Measurements from ENCODE around the gene CIAO1. TPM values are rescaled to one million over a fixed set of nuclear protein-coding genes. Genes with fewer than 3 reads are reported as not detected.

Gene CIAO1
- total RNA-seq, 1 donor = 126 TPM

- H3K27me3 ChIP-seq (ENCODE audit: insufficient read depth, low read length) = no peaks in the 10 kb centered on the region
- no peaks in the 10 kb centered on the region for H4K20me1 ChIP-seq (ENCODE audit: insufficient read depth, low read length)
- no peaks in the 10 kb centered on the region for H3K79me2 ChIP-seq (ENCODE audit: insufficient read depth, low read length)
- H3K4me3 ChIP-seq (ENCODE audit: insufficient read depth, low read length) = no peak overlapping the region
- no peak overlapping the region for H3K27ac ChIP-seq (ENCODE audit: low read depth, low read length)
- TF ChIP-seq, protein P1, sequence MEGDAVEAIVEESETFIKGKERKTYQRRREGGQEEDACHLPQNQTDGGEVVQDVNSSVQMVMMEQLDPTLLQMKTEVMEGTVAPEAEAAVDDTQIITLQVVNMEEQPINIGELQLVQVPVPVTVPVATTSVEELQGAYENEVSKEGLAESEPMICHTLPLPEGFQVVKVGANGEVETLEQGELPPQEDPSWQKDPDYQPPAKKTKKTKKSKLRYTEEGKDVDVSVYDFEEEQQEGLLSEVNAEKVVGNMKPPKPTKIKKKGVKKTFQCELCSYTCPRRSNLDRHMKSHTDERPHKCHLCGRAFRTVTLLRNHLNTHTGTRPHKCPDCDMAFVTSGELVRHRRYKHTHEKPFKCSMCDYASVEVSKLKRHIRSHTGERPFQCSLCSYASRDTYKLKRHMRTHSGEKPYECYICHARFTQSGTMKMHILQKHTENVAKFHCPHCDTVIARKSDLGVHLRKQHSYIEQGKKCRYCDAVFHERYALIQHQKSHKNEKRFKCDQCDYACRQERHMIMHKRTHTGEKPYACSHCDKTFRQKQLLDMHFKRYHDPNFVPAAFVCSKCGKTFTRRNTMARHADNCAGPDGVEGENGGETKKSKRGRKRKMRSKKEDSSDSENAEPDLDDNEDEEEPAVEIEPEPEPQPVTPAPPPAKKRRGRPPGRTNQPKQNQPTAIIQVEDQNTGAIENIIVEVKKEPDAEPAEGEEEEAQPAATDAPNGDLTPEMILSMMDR (IDR thresholded peaks at IDR 0.05; ENCODE audit: extremely low read depth, low read depth, low read length) = no peak
- no peak overlapping the region for H3K4me2 ChIP-seq (ENCODE audit: insufficient read depth, low read length)
- H2AFZ ChIP-seq (ENCODE audit: low read length) = no peak overlapping the region
- H3K9me3 ChIP-seq (ENCODE audit: low read depth, low read length) = no peaks in the 10 kb centered on the region
- no peaks in the 10 kb centered on the region for H3K36me3 ChIP-seq (ENCODE audit: insufficient read depth, low read length)
- no peak for DNase-seq (ENCODE audit: insufficient read length, low spot score, missing footprints)
- no peaks in the 10 kb centered on the region for H3K4me1 ChIP-seq (ENCODE audit: insufficient read depth, low read length)
These were observed 41.0 kb upstream of the CIAO1 start for GRCh38 chr2:96225016-96225533.

GRCh38 chr2:96231316-96231715 lies 34.7 kb upstream of the CIAO1 start:
- Histone ChIP-seq H2AFZ (ENCODE audit: low read length) (no peak overlapping the region), H3K27me3 (ENCODE audit: insufficient read depth, low read length) (no peaks in the 10 kb centered on the region)
- TF ChIP-seq, protein P1 (IDR thresholded peaks at IDR 0.05; ENCODE audit: extremely low read depth, low read depth, low read length) = no peak

GRCh38 chr2:96233436-96233835 lies 32.6 kb upstream of the CIAO1 start:
- Histone ChIP-seq H4K20me1 (ENCODE audit: insufficient read depth, low read length) (peaks cover 3% of the 10 kb centered on the region), H3K4me3 (ENCODE audit: insufficient read depth, low read length) (no peak overlapping the region), H3K27ac (ENCODE audit: low read depth, low read length) (no peak overlapping the region), H2AFZ (ENCODE audit: low read length) (no peak overlapping the region), H3K36me3 (ENCODE audit: insufficient read depth, low read length) (no peaks in the 10 kb centered on the region), H3K4me1 (ENCODE audit: insufficient read depth, low read length) (no peaks in the 10 kb centered on the region), H3K79me2 (ENCODE audit: insufficient read depth, low read length) (peaks cover 3% of the 10 kb centered on the region), H3K9me3 (ENCODE audit: low read depth, low read length) (no peaks in the 10 kb centered on the region), H3K27me3 (ENCODE audit: insufficient read depth, low read length) (no peaks in the 10 kb centered on the region), H3K4me2 (ENCODE audit: insufficient read depth, low read length) (no peak overlapping the region)
- TF ChIP-seq, protein P1 (IDR thresholded peaks at IDR 0.05; ENCODE audit: extremely low read depth, low read depth, low read length) = no peak
- DNase-seq (ENCODE audit: insufficient read length, low spot score, missing footprints) = no peak

More at GRCh38 chr2:96231316-96231715, 34.7 kb upstream of the CIAO1 start:
- H3K4me1 ChIP-seq (ENCODE audit: insufficient read depth, low read length) = no peaks in the 10 kb centered on the region
- H3K4me3 ChIP-seq (ENCODE audit: insufficient read depth, low read length) = no peak overlapping the region
- no peak overlapping the region for H3K27ac ChIP-seq (ENCODE audit: low read depth, low read length)
- peaks cover 3% of the 10 kb centered on the region for H4K20me1 ChIP-seq (ENCODE audit: insufficient read depth, low read length)
- peaks cover 3% of the 10 kb centered on the region for H3K79me2 ChIP-seq (ENCODE audit: insufficient read depth, low read length)
- H3K9me3 ChIP-seq (ENCODE audit: low read depth, low read length) = no peaks in the 10 kb centered on the region
- no peak for DNase-seq (ENCODE audit: insufficient read length, low spot score, missing footprints)
- no peaks in the 10 kb centered on the region for H3K36me3 ChIP-seq (ENCODE audit: insufficient read depth, low read length)
- no peak overlapping the region for H3K4me2 ChIP-seq (ENCODE audit: insufficient read depth, low read length)

DNA sequence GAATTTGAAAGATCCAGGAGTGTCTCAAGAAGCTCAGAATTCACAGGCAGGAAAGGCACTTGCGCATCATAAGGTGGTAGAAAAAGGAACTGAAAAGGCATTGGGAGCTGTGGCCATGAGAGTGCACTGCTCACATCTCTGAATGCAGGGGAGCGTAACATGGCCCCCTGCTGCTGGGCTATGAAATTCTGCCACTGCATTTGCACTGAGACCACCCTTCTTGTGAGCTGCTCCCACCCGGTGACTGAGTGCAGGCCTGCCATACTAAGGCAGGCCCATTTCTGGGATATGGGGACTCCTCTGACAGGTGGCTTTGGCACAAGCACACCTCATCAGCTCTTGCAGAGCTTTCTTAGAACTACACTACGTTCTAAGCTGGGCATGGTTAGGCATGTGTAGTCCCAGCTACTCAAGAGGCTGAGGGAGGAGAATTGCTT lies 32.1 kb upstream of the CIAO1 start:
- TF ChIP-seq, protein P1 (IDR thresholded peaks at IDR 0.05; ENCODE audit: extremely low read depth, low read depth, low read length) = no peak
- no peak overlapping the region for H3K4me3 ChIP-seq (ENCODE audit: insufficient read depth, low read length)
- H3K79me2 ChIP-seq (ENCODE audit: insufficient read depth, low read length) = peaks cover 3% of the 10 kb centered on the region
- DNase-seq (ENCODE audit: insufficient read length, low spot score, missing footprints) = peak; percentile 14
- no peaks in the 10 kb centered on the region for H3K4me1 ChIP-seq (ENCODE audit: insufficient read depth, low read length)
- H3K9me3 ChIP-seq (ENCODE audit: low read depth, low read length) = no peaks in the 10 kb centered on the region
- H3K27me3 ChIP-seq (ENCODE audit: insufficient read depth, low read length) = no peaks in the 10 kb centered on the region
- peaks cover 3% of the 10 kb centered on the region for H4K20me1 ChIP-seq (ENCODE audit: insufficient read depth, low read length)
- H2AFZ ChIP-seq (ENCODE audit: low read length) = no peak overlapping the region
- H3K36me3 ChIP-seq (ENCODE audit: insufficient read depth, low read length) = no peaks in the 10 kb centered on the region
- no peak overlapping the region for H3K27ac ChIP-seq (ENCODE audit: low read depth, low read length)
- no peak overlapping the region for H3K4me2 ChIP-seq (ENCODE audit: insufficient read depth, low read length)

Measured in osteoblast (primary cell).